K562 (cell line): ENCODE data around the gene EFNA2. TPM values are rescaled to one million over a fixed set of nuclear protein-coding genes. Genes with fewer than 3 reads are reported as not detected.
A peak's percentile ranks its signal among the peaks of the same experiment; 100 is the strongest.

Source experiments
- CHD4 ChIP-seq: fragments of 200-600 bp; sonication (generic); IDR thresholded peaks from 3 replicates; pipeline ENCODE4 v1.6.1; 2012; ENCODE audit warnings: low read depth, mild to moderate bottlenecking, mixed read lengths, low read length, inconsistent platforms; ENCODE audit not compliant: insufficient read depth, insufficient replicate concordance, poor library complexity, severe bottlenecking
- DLX4 ChIP-seq: fragments of 250-450 bp; sonication (Bioruptor Pico); IDR thresholded peaks from 2 replicates; pipeline ENCODE4 v1.6.1; 2021; ENCODE audit warnings: mild to moderate bottlenecking
- EGR1 ChIP-seq: fragments of 450-650 bp; conservative IDR thresholded peaks from 2 replicates; pipeline ENCODE4 v1.6.1; 2017; ENCODE audit warnings: mild to moderate bottlenecking
- FOXM1 ChIP-seq, 2 experiments: fragments of 450-650 bp in 1 of 2; sonication (generic) in 1 of 2; formaldehyde crosslinking in 1 of 2; IDR thresholded peaks; 2 replicates each; pipeline versions ENCODE4 v1.6.1 to v1.9.0; 2017 to 2022; ENCODE audit warnings: low read depth in 2 of 2, mild to moderate bottlenecking in 2 of 2, missing genetic modification reagents in 1 of 2, moderate library complexity in 1 of 2
- GTF2B ChIP-seq: IDR thresholded peaks from 2 replicates; pipeline ENCODE4 v1.6.1; 2011; ENCODE audit not compliant: insufficient read length; ENCODE audit errors: extremely low read depth
- JUNB ChIP-seq: fragments of 450-650 bp; formaldehyde crosslinking; conservative IDR thresholded peaks from 2 replicates; pipeline ENCODE4 v1.4.0; 2020; ENCODE audit warnings: mild to moderate bottlenecking
- MTA3 ChIP-seq: fragments of 450-650 bp; formaldehyde crosslinking; IDR thresholded peaks from 2 replicates; pipeline ENCODE4 v1.6.1; 2017; ENCODE audit warnings: mild to moderate bottlenecking, borderline replicate concordance
- PML ChIP-seq: IDR thresholded peaks from 2 replicates; pipeline ENCODE4 v1.6.1; 2012; ENCODE audit warnings: low read length, inconsistent platforms
- PREB ChIP-seq: sonication (generic); formaldehyde crosslinking; IDR thresholded peaks from 2 replicates; pipeline ENCODE4 v1.8.1; 2023; ENCODE audit warnings: mild to moderate bottlenecking, missing genetic modification reagents
- RBM22 ChIP-seq: fragments of 200-400 bp; formaldehyde crosslinking; IDR thresholded peaks from 2 replicates; pipeline ENCODE4 v1.6.1; 2018; ENCODE audit warnings: low read length, low read depth; ENCODE audit not compliant: poor library complexity, severe bottlenecking
- RCOR1 ChIP-seq, 2 experiments: IDR thresholded peaks; 2 replicates each; pipeline ENCODE4 v1.6.1; 2012; ENCODE audit warnings: low read depth in 2 of 2, low read length in 2 of 2, borderline replicate concordance in 1 of 2, improper control_type of control experiment in 1 of 2
- SIN3B ChIP-seq: fragments of 450-650 bp; IDR thresholded peaks from 2 replicates; pipeline ENCODE4 v1.6.1; 2017; ENCODE audit warnings: low read depth, mild to moderate bottlenecking, moderate library complexity
- ZNF124 ChIP-seq: sonication (generic); formaldehyde crosslinking; IDR thresholded peaks from 2 replicates; pipeline ENCODE4 v1.8.1; 2022; ENCODE audit warnings: missing genetic modification reagents
- polyA plus RNA-seq, 8 experiments: library from polyadenylated mRNA; depleted of rRNA in 4 of 8; stranded (reverse) in 5 of 8; unstranded in 3 of 8; fragments of >200 nt; fragmentation: Nextera tagmentation in 2 of 8; fragmentation: Illumina TruSeq in 1 of 8; extraction: Ambion mirVana in 2 of 8; extraction: Trizol in 1 of 8; gene quantifications; 2 replicates each; pipeline versions ENCODE4 v1.2.1 to v1.2.3, GENCODE V29; 2011 to 2014; ENCODE audit warnings: inconsistent platforms in 1 of 8, missing spikeins in 1 of 8
- total RNA-seq, 7 experiments: library from RNA; depleted of rRNA in 6 of 7; stranded (reverse); fragments of >200 nt in 6 of 7; fragmentation: Illumina TruSeq in 2 of 7; extraction: Trizol in 2 of 7; gene quantifications; 2 replicates each; pipeline versions ENCODE4 v1.2.1 to v1.2.3, GENCODE V29; 2011 to 2021; ENCODE audit warnings: low replicate concordance in 1 of 7
- TF ChIP-seq, protein P1 (sequence below): fragments of 250-450 bp; sonication (Bioruptor Pico); IDR thresholded peaks from 2 replicates; pipeline ENCODE4 v1.4.0; 2020; ENCODE audit warnings: mild to moderate bottlenecking

The EFNA2 gene
- total and polyA plus RNA-seq, 9 of the 15 experiments (the other 6 are each of a cell fraction or from before 2014, with no cell fraction given) = 0.11 to 0.44 (median 0.15) TPM; not detected in 6

DNA sequence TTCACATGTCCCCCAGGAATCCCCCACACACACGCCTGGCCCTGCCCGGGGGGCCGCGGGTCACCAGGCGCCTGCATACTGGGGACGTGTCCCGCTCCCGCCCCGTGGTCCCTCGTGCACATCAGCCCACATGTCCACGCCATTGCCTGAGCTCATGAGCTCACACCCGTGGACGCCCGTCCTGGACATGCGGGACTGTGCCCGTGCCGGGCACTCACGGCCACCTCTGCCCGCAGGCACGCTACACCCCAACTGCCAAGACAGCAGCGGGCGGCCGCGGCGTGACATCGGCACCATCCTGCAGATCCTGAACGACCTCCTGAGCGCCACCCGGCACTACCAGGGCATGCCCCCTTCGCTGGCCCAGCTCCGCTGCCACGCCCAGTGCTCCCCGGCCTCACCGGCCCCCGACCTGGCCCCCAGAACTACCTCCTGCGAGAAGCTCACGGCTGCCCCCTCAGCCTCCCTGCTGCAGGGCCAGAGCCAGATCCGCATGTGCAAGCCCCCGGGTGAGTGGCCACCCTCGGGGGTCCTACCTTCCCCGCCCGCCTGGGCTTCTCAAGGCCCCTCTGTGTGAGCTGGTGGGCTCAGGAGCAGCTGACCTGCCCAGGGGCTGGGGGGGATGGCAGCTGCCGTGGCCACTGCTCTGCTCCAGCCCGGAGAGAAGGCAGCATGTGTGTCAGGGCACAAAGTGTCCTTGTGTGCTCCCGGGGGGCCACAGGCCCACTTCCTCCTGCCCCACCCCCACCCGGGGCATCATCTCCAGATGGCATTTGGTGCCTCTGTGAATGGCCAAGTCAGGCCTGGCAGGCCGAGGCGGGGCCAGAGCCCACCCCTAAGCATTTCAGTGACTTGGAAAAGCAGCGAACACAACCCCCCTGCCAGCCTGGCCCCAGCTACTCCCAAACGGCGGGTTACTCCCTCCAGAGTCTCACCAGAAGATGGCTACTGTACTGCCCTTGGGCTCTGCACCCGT is 30.2 kb upstream of the EFNA2 start (continued):
- TF ChIP-seq GTF2B = no peak
- peak; percentile 50 for TF ChIP-seq RBM22
- TF ChIP-seq CHD4 = no peak
- TF ChIP-seq PML = peak; percentile 11; the same call in 1 of the 2 replicates
- no peak for TF ChIP-seq MTA3
- TF ChIP-seq JUNB (CRISPR knock-in tag) = no peak
- TF ChIP-seq FOXM1 (IDR thresholded peaks at IDR 0.05; ENCODE audit: low read depth) = no peak
- no peak for TF ChIP-seq FOXM1 (CRISPR knock-in tag; IDR thresholded peaks at IDR 0.05; ENCODE audit: low read depth)
- TF ChIP-seq DLX4 = no peak
- TF ChIP-seq PREB (CRISPR knock-in tag) = no peak
- TF ChIP-seq SIN3B = no peak
- no peak for TF ChIP-seq EGR1
- TF ChIP-seq ZNF124 (CRISPR knock-in tag) = 0 out of 2 replicates have a peak, but pooled peaks have one; percentile 13
- TF ChIP-seq, protein P1, sequence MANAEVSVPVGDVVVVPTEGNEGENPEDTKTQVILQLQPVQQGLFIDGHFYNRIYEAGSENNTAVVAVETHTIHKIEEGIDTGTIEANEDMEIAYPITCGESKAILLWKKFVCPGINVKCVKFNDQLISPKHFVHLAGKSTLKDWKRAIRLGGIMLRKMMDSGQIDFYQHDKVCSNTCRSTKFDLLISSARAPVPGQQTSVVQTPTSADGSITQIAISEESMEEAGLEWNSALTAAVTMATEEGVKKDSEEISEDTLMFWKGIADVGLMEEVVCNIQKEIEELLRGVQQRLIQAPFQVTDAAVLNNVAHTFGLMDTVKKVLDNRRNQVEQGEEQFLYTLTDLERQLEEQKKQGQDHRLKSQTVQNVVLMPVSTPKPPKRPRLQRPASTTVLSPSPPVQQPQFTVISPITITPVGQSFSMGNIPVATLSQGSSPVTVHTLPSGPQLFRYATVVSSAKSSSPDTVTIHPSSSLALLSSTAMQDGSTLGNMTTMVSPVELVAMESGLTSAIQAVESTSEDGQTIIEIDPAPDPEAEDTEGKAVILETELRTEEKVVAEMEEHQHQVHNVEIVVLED (CRISPR knock-in tag) = no peak
- TF ChIP-seq RCOR1 (IDR thresholded peaks at IDR 0.05; ENCODE audit: borderline replicate concordance in 1 of 2, low read depth in 2 of 2, low read length in 2 of 2) = no peak
